GM12891 (cell line): ENCODE results near the gene ZNF512.
"Not testable (repeated sequence)": the region's sequence is repeated elsewhere in the genome, so short reads cannot be mapped to it uniquely, and the experiment has no call there.

Source experiments
- DNase-seq: peaks from one replicate; pipeline ENCODE4 v3.0.0; 2011; ENCODE audit warnings: low spot score; ENCODE audit not compliant: insufficient read length
- FAIRE-seq: peaks from 2 replicates; lab custom pipeline; 2011; peaks lifted over from hg19 to GRCh38; lab: Jason Lieb, UNC
- PAX5 ChIP-seq: IDR thresholded peaks from 2 replicates; pipeline ENCODE4 v1.6.1; 2011; ENCODE audit warnings: low read length, moderate library complexity, mild to moderate bottlenecking; ENCODE audit not compliant: insufficient read depth, severe bottlenecking
- POLR2A ChIP-seq: IDR thresholded peaks from 2 replicates; pipeline ENCODE4 v1.6.1; 2011; ENCODE audit warnings: low read depth, low read length, control low read depth
- POLR2AphosphoS5 ChIP-seq: IDR thresholded peaks from 2 replicates; pipeline ENCODE4 v1.6.1; 2011; ENCODE audit warnings: low read depth, low read length, control low read depth
- POU2F2 ChIP-seq: IDR thresholded peaks from 2 replicates; pipeline ENCODE4 v1.6.1; 2011; ENCODE audit warnings: low read depth, mild to moderate bottlenecking, control low read depth, low read length, moderate library complexity
- SPI1 ChIP-seq: IDR thresholded peaks from 2 replicates; pipeline ENCODE4 v1.6.1; 2011; ENCODE audit warnings: low read depth, low read length, control low read depth
- TAF1 ChIP-seq: IDR thresholded peaks from 2 replicates; pipeline ENCODE4 v1.6.1; 2011; ENCODE audit warnings: low read depth, low read length, control low read depth

The ZNF512 gene

DNA sequence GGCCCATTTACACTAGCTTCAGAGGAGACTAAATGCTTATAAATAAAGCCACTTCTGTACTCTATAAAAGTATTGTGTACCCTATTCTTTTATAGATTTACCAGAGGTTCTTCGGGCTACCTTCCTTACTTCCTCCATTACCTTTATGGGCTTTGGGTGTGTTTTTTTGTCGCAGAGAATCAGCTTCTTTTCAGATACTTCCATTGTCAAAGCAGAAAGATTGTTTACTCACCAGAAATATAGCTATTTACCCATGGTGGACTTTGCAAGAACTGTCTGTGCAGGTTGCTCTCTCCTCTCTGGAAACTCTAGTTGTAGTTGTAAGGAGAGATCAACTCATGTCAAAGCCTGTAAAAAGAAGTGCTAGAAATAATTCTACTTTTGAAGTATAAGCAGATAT lies 31.1 kb downstream of the ZNF512 start:
- no peak for DNase-seq
- no peak for FAIRE-seq
- TF ChIP-seq SPI1 = no peak
- TF ChIP-seq PAX5 = no peak
- no peak for TF ChIP-seq POLR2AphosphoS5
- TF ChIP-seq POU2F2 = no peak
- no peak for TF ChIP-seq POLR2A
- TF ChIP-seq TAF1 = no peak

DNA sequence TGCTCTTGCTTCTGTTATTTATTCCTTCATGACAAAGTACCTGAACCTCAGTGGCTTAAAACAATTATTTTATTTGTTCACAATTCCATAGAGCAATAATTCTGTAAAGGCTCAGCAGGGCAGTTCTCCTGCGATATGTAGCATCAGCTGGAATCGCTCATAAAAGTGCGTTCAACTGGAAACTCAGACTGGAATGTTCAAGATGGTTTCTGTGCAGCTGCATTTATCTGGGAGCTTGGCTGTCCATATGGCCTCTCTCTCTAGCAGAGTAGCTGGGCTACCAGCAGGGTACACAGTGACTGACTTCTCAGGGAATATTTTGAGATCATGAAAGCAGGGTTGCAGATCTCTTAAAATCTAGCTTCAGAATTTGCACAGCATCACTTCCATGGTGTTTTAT lies 32.5 kb downstream of the ZNF512 start:
- TF ChIP-seq SPI1 (no peak), POLR2AphosphoS5 (no peak), TAF1 (no peak), POLR2A (no peak), PAX5 (no peak), POU2F2 (no peak)
- no peak for DNase-seq
- no peak for FAIRE-seq

- no peak for TF ChIP-seq TAF1
- no peak for TF ChIP-seq PAX5
- TF ChIP-seq POU2F2 = no peak
- TF ChIP-seq POLR2A = no peak
- no peak for TF ChIP-seq SPI1
- TF ChIP-seq POLR2AphosphoS5 = no peak
- DNase-seq = no peak
- FAIRE-seq = no peak
Observed at GRCh38 chr2:27621524-27621923, 38.7 kb downstream of the ZNF512 start.

DNA sequence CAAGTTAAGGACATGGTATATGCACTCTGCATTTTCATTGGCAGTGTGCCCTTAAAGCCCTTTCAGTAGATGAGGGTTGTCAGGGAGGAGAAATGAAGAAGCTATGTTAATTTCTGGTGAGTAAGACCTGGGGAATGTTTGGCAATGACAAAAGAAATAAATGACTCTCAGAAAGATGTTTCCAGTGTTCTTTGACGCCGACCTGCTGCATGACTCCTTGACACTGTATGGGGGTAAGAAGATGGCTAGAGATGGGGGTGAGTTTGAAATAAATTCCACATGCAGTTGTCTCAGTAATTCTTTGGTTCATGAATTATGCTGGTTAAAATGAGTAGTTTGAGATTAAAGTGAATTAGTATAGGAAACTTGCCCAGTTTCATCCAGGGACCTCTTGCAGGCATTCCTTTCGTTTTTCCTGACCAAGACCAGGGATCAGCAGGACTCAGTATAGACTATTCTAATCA lies 40.1 kb downstream of the ZNF512 start:
- DNase-seq = no peak
- TF ChIP-seq POLR2A = no peak
- no peak for TF ChIP-seq POLR2AphosphoS5
- TF ChIP-seq PAX5 = no peak
- no peak for TF ChIP-seq POU2F2
- no peak for TF ChIP-seq SPI1
- no peak for TF ChIP-seq TAF1
- no peak for FAIRE-seq

- no peak for DNase-seq
- FAIRE-seq = no peak
- TF ChIP-seq POLR2AphosphoS5 = no peak
- no peak for TF ChIP-seq PAX5
Observed at GRCh38 chr2:27624943-27625342, 42.1 kb downstream of the ZNF512 start.

DNA sequence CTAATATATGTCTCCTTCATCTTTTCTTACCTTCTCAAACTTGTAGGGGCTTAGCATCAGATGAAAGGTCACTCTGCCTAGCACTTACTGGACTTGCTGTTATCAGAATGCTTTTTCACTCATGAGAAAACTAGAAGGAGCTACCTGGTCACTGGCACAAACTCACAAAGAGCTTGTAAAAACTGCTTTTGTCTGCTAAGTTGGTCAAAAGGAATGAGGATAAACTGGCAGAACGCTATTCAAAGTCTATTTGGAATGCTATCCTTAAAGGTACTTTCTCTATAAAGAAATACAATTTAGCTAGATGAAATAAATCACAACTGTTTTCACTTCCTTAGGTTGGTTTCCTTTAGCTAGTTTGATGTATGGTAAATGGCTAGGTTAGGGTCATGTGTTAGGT lies 43.5 kb downstream of the ZNF512 start:
- DNase-seq, FAIRE-seq: not testable (repeated sequence)

DNA sequence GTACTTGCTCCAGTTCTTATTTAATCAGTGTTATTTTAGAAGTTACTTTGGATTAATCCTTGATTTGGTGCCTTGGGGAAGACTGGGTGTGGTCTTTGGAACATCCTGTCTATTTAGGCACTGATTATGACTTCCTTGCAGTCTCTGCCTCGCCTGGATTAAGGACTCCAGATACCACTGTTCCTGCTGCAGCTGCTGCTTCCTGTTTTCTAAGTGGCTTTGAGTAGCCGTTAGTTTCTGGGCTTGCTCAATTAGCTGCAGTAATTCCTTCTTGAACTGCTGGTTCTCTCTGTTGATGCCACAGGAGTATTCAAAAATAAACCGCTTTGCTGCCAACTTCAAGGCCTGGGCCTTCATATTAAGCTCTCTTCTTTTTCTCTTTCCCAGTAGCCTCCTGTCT lies 44.1 kb downstream of the ZNF512 start:
- not testable (repeated sequence) for DNase-seq, FAIRE-seq

DNA sequence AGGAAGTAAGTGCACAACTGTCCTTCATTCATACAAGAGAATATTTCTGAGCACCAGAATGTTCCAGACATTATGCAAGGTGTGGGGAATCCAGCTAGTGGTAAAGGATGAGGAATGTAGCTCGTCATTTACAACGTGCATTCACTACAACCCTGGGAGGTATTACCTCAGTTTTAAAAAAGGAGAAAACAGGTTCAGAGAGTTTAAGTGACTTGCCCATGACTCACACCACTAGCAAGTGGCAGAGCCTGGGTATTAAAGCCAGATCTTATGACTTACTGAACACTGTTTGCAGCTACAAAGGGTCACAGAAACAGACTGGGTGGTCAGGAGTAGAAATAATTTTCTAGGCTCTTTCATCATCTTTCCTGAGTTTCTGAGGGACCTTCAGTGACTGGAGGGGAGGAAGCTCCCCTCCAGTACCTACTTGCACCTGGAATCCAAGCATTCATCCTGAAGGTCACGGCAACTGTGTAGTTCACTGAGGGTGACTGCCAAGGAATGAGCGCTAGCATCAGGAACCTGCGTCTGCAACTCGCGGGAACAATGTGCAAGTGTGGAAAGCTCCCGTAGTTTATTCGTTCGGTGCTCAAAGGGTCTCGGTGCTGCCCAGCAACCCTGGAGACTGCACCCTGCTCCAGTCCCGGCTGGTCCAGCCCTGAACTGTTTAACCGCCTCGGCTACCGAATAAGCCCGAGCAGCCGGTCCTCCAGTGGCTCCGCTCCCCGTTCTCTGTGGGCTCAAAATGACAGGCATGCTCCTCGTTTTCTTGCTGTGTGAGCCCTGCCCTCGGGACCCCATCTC lies 45.3 kb downstream of the ZNF512 start:
- DNase-seq = peak; percentile 10
- no peak for TF ChIP-seq SPI1
- no peak for TF ChIP-seq TAF1
- no peak for TF ChIP-seq PAX5
- TF ChIP-seq POLR2A = no peak
- no peak for TF ChIP-seq POLR2AphosphoS5
- TF ChIP-seq POU2F2 = no peak
- no peak for FAIRE-seq

GRCh38 chr2:27628767-27629709 lies 46.2 kb downstream of the ZNF512 start, which contains the start of the genes CCDC121 and GPN1:
TSS of gene CCDC121 (minus strand) at chr2:27629012. CDS start at chr2:27627799, 1,213 bp downstream.
TSS of gene GPN1 (plus strand) at chr2:27629050. CDS start at chr2:27629059, 9 bp downstream.
- DNase-seq (peak; percentile 69), FAIRE-seq (peak; percentile 92)
- peak; percentile 83 for TF ChIP-seq POU2F2
- TF ChIP-seq SPI1 = peak; percentile 72
- peak; percentile 99 for TF ChIP-seq TAF1
- peak; percentile 94 for TF ChIP-seq POLR2AphosphoS5
- TF ChIP-seq POLR2A = peak; percentile 98
- TF ChIP-seq PAX5 = peak; percentile 46

GRCh38 chr2:27630257-27630656 lies 47.4 kb downstream of the ZNF512 start:
- DNase-seq, FAIRE-seq: not testable (repeated sequence)
